ENCODE data around the gene ERAP2.

GRCh38 chr5:96927008-96927407, 50.7 kb downstream of the ERAP2 start:
- no peak for TF ChIP-seq POLR2AphosphoS5 (IDR thresholded peaks at IDR 0.05; ENCODE audit: borderline replicate concordance, low read depth, low read length)
- no peak for TF ChIP-seq EZH2 (IDR thresholded peaks at IDR 0.05)
- TF ChIP-seq FOXP2 (optimal IDR thresholded peaks at IDR 0.05; ENCODE audit: control extremely low read depth, extremely low read length, insufficient read depth): no peak
